HG02610 (cell line): ENCODE data around the gene SLC35A5.

Source experiments
- ATAC-seq: cut with Tn5 transposase; IDR thresholded peaks from one replicate; pipeline ENCODE4 v1.9.1; 2021; ENCODE audit warnings: mild to moderate bottlenecking, moderate library complexity; ENCODE audit not compliant: unreplicated experiment

The SLC35A5 gene

GRCh38 chr3:112623213-112623612, 61.4 kb downstream of the SLC35A5 start:
- ATAC-seq = no peak

- no peak for ATAC-seq
Observed at GRCh38 chr3:112623717-112624116, 61.9 kb downstream of the SLC35A5 start.

- no peak for ATAC-seq
Observed at GRCh38 chr3:112627419-112627818, 65.6 kb downstream of the SLC35A5 start.

- ATAC-seq = no peak
Observed at GRCh38 chr3:112627919-112628466, 66.1 kb downstream of the SLC35A5 start.

- peak; percentile 75 for ATAC-seq
Observed at GRCh38 chr3:112629425-112629824, 67.6 kb downstream of the SLC35A5 start.

- no peak for ATAC-seq
Observed at GRCh38 chr3:112631257-112631656, 69.4 kb downstream of the SLC35A5 start.

GRCh38 chr3:112632596-112632995, 70.8 kb downstream of the SLC35A5 start:
- ATAC-seq = no peak

- no peak for ATAC-seq
Observed at GRCh38 chr3:112633191-112633590, 71.3 kb downstream of the SLC35A5 start.

GRCh38 chr3:112633757-112634156, 71.9 kb downstream of the SLC35A5 start:
- no peak for ATAC-seq

GRCh38 chr3:112634786-112635541, 73.1 kb downstream of the SLC35A5 start:
- ATAC-seq = no peak
